SK-N-SH (cell line): ENCODE measurements around the gene TRMT1. TPM values are rescaled to one million over a fixed set of nuclear protein-coding genes. Genes with fewer than 3 reads are reported as not detected.

ENCODE experiments used
- CTCF ChIA-PET: fragments of 300-600, 350-600 bp; formaldehyde crosslinking; extraction: SDS; loops from one replicate; lab custom pipeline; 2021; lab: Yijun Ruan, JAX
- POLR2A ChIA-PET: fragments of 350-600 bp; sonication (Branson Sonifier 250); formaldehyde crosslinking; extraction: SDS; loops from one replicate; lab custom pipeline; 2020; ENCODE audit warnings: antibody characterized with exemption, inconsistent platforms; lab: Yijun Ruan, JAX
- DNase-seq: peaks from one replicate; pipeline ENCODE4 v3.0.0; 2012
- H2AFZ ChIP-seq: fragments of 200-600 bp; sonication (generic); 2 replicates; pipeline ENCODE4 v1.8.1; 2016; ENCODE audit warnings: antibody characterized with exemption, mild to moderate bottlenecking, low read depth
- H3F3A ChIP-seq: fragments of 200-600 bp; sonication (generic); replicated peaks from 2 replicates; pipeline ENCODE3; 2016; ENCODE audit warnings: antibody characterized with exemption, mild to moderate bottlenecking; ENCODE audit not compliant: insufficient read depth
- H3K27ac ChIP-seq, 2 experiments: fragments of 200-500 bp in 1 of 2; fragments of 200-600 bp in 1 of 2; sonication (Bioruptor generic) in 1 of 2; sonication (generic), shearing (Covaris generic) in 1 of 2; 2 replicates each; pipeline versions ENCODE4 v1.5.1 to v1.6.1; 2014 to 2016; ENCODE audit warnings: low read depth in 2 of 2, inconsistent platforms in 1 of 2, low read length in 1 of 2, mild to moderate bottlenecking in 1 of 2, mixed read lengths in 1 of 2
- H3K27me3 ChIP-seq: fragments of 200-600 bp; sonication (generic), shearing (Covaris generic); 2 replicates; pipeline ENCODE4 v1.6.1; 2016; ENCODE audit warnings: mixed run types; ENCODE audit not compliant: insufficient read depth
- H3K36me3 ChIP-seq, 2 experiments: fragments of 200-500 bp in 1 of 2; fragments of 200-600 bp in 1 of 2; sonication (Bioruptor generic) in 1 of 2; sonication (generic) in 1 of 2; replicated peaks in 1 of 2; 2 replicates each; pipeline versions ENCODE3 to v1.5.1; 2014 to 2016; ENCODE audit warnings: low read length in 1 of 2, mild to moderate bottlenecking in 1 of 2; ENCODE audit not compliant: insufficient read depth in 2 of 2, control insufficient read depth in 1 of 2
- H3K4me1 ChIP-seq, 2 experiments: fragments of 200-500 bp in 1 of 2; fragments of 200-600 bp in 1 of 2; sonication (Bioruptor generic) in 1 of 2; sonication (generic), shearing (Covaris generic) in 1 of 2; 2 replicates each; pipeline versions ENCODE4 v1.5.1 to v1.6.1; 2014 to 2016; ENCODE audit warnings: low read depth in 1 of 2, low read length in 1 of 2, mixed run types in 1 of 2; ENCODE audit not compliant: insufficient read depth in 2 of 2, control insufficient read depth in 1 of 2
- H3K4me2 ChIP-seq: fragments of 200-600 bp; sonication (generic), shearing (Covaris generic); 2 replicates; pipeline ENCODE4 v1.6.1; 2017; ENCODE audit warnings: mixed run types
- H3K4me3 ChIP-seq, 2 experiments: fragments of 200-500 bp in 1 of 2; fragments of 200-600 bp in 1 of 2; sonication (Bioruptor generic) in 1 of 2; sonication (generic), shearing (Covaris generic) in 1 of 2; 2 replicates each; pipeline versions ENCODE4 v1.5.1 to v1.8.1; 2014 to 2016; ENCODE audit warnings: low read depth in 2 of 2, inconsistent platforms in 1 of 2, low read length in 1 of 2, mild to moderate bottlenecking in 1 of 2, mixed read lengths in 1 of 2, moderate library complexity in 1 of 2
- H3K79me2 ChIP-seq: fragments of 200-600 bp; sonication (generic); 2 replicates; pipeline ENCODE4 v1.8.1; 2017; ENCODE audit warnings: mild to moderate bottlenecking; ENCODE audit not compliant: insufficient read depth
- H3K9ac ChIP-seq: fragments of 200-600 bp; sonication (generic); 2 replicates; pipeline ENCODE4 v1.6.1; 2017; ENCODE audit warnings: mixed run types
- H3K9me2 ChIP-seq: fragments of 200-600 bp; sonication (generic); 2 replicates; pipeline ENCODE4 v1.6.1; 2017; ENCODE audit warnings: mixed run types
- H3K9me3 ChIP-seq: fragments of 200-600 bp; sonication (generic); 2 replicates; pipeline ENCODE4 v1.6.1; 2017; ENCODE audit warnings: mixed run types, mild to moderate bottlenecking, moderate library complexity
- H4K20me1 ChIP-seq: fragments of 200-600 bp; sonication (generic); 2 replicates; pipeline ENCODE4 v1.6.1; 2017; ENCODE audit warnings: mild to moderate bottlenecking, mixed run types; ENCODE audit not compliant: insufficient read depth
- CHD2 ChIP-seq: fragments of 150-350 bp; IDR thresholded peaks from 2 replicates; pipeline ENCODE4 v1.6.1; 2018; ENCODE audit warnings: low read length; ENCODE audit not compliant: partially characterized antibody
- CTCF ChIP-seq: fragments of 200-600 bp; sonication (generic); IDR thresholded peaks from 2 replicates; pipeline ENCODE4 v1.6.1; 2017; ENCODE audit warnings: antibody characterized with exemption, mild to moderate bottlenecking, moderate library complexity
- EP300 ChIP-seq, 2 experiments: IDR thresholded peaks; 2 replicates each; pipeline versions ENCODE4 v1.4.0 to v1.6.1; 2012; ENCODE audit warnings: borderline replicate concordance in 1 of 2, low read depth in 1 of 2, low read length in 1 of 2
- EZH2phosphoT487 ChIP-seq: fragments of 200-600 bp; sonication (generic); IDR thresholded peaks from 2 replicates; pipeline ENCODE4 v1.6.1; 2017; ENCODE audit warnings: low read depth, mixed run types, mild to moderate bottlenecking, antibody characterized with exemption, moderate library complexity, borderline replicate concordance
- FOXM1 ChIP-seq: IDR thresholded peaks from 2 replicates; pipeline ENCODE4 v1.4.0; 2012; ENCODE audit warnings: low read depth, mild to moderate bottlenecking
- MEF2A ChIP-seq: IDR thresholded peaks from 2 replicates; pipeline ENCODE4 v1.4.0; 2012; ENCODE audit warnings: low read depth, borderline replicate concordance
- RAD21 ChIP-seq: IDR thresholded peaks from 2 replicates; pipeline ENCODE4 v1.6.1; 2012; ENCODE audit warnings: mild to moderate bottlenecking, low read length
- SMC3 ChIP-seq: IDR thresholded peaks from 2 replicates; pipeline ENCODE4 v1.6.1; 2012; ENCODE audit warnings: low read depth, low read length, improper control_type of control experiment
- TAF1 ChIP-seq: IDR thresholded peaks from 2 replicates; pipeline ENCODE4 v1.6.1; 2012; ENCODE audit warnings: low read depth, mild to moderate bottlenecking, low read length, moderate library complexity, borderline replicate concordance
- TEAD4 ChIP-seq: IDR thresholded peaks from 2 replicates; pipeline ENCODE4 v1.4.0; 2012; ENCODE audit warnings: mild to moderate bottlenecking, borderline replicate concordance; ENCODE audit not compliant: insufficient read depth
- USF1 ChIP-seq: IDR thresholded peaks from 2 replicates; pipeline ENCODE4 v1.4.0; 2012; ENCODE audit warnings: low read depth, borderline replicate concordance
- ZBTB33 ChIP-seq: IDR thresholded peaks from 2 replicates; pipeline ENCODE4 v1.4.0; 2012; ENCODE audit warnings: low read depth, borderline replicate concordance
- WGBS: methylation state at CpG from one replicate; pipeline ENCODE4 v1.1.6; 2017; ENCODE audit warnings: low lambda C conversion rate; 5-methylcytosine and 5-hydroxymethylcytosine counted together
- polyA plus RNA-seq, 3 experiments: library from polyadenylated mRNA; depleted of rRNA; stranded (reverse); fragments of >200 nt; gene quantifications; 2 replicates each; pipeline ENCODE4 v1.2.3, GENCODE V29; 2012

TRMT1 gene
- polyA plus RNA-seq, 1 of the 3 experiments (the other 2 are of a cell fraction) = 64.9 TPM

- Histone ChIP-seq H3K4me1 (peaks cover 19 to 76% of the 10 kb centered on the region in 2 experiments), H3K27ac (peak overlapping the region; percentile 27 to 99; a peak in 3 of 4 replicates), H3K36me3 (peaks cover 0 to 5% of the 10 kb centered on the region in 2 experiments), H3K27me3 (no peaks in the 10 kb centered on the region), H3K9me2 (no peaks in the 10 kb centered on the region), H3K79me2 (no peaks in the 10 kb centered on the region), H3K9me3 (no peaks in the 10 kb centered on the region), H3K4me2 (no peak overlapping the region), H3K4me3 (no peak overlapping the region; a peak in 1 of 4 replicates), H4K20me1 (no peaks in the 10 kb centered on the region), H2AFZ (no peak overlapping the region), H3F3A (no peaks in the 10 kb centered on the region), H3K9ac (no peak overlapping the region)
- DNase-seq = peak; percentile 92
- TF ChIP-seq ZBTB33 (no peak), SMC3 (peak; percentile 91), CTCF (peak; percentile 88), RAD21 (peak; percentile 98)
- POLR2A ChIA-PET = interaction anchor here (0.9 to 1.9 kb wide), 7 partner anchors 32 to 128 kb away, joined by 3 to 12 read pairs (median 4); no protein-coding TSS in a partner anchor
- WGBS = 23% methylated on average over 8 of the region's 12 CpGs
- CTCF ChIA-PET = interaction anchor here (0.5 to 9.2 kb wide), 44 partner anchors 8 to 256 kb away, joined by 3 to 603 read pairs (median 6); partner anchors contain the start of genes DAND5, DNASE2, FARSA and LYL1
Observed at GRCh38 chr19:13093407-13094105, 23.0 kb downstream of the TRMT1 start.

- H2AFZ ChIP-seq = no peak overlapping the region
- no peak for DNase-seq
Observed at GRCh38 chr19:13092606-13093235, 23.8 kb downstream of the TRMT1 start.

More at GRCh38 chr19:13092606-13093235, 23.8 kb downstream of the TRMT1 start:
- no peak for TF ChIP-seq CHD2
- no peak for TF ChIP-seq EP300 (IDR thresholded peaks at IDR 0.05; ENCODE audit: borderline replicate concordance in 1 of 2, low read depth in 1 of 2, low read length in 1 of 2)
- TF ChIP-seq TAF1 = no peak
- TF ChIP-seq FOXM1 = no peak
- no peak for TF ChIP-seq USF1
- TF ChIP-seq MEF2A = no peak
- no peak for TF ChIP-seq CTCF
- TF ChIP-seq EZH2phosphoT487 = no peak
- no peak for TF ChIP-seq SMC3
- no peak for TF ChIP-seq TEAD4
- H3K4me1 ChIP-seq = peaks cover 19 to 76% of the 10 kb centered on the region in 2 experiments
- 65% methylated on average over 7 of the region's 14 CpGs for WGBS
- H4K20me1 ChIP-seq = no peaks in the 10 kb centered on the region
- H3F3A ChIP-seq = no peaks in the 10 kb centered on the region
- H3K27ac ChIP-seq = peak overlapping the region; percentile 79 to 99; a peak in 3 of 4 replicates
- no peaks in the 10 kb centered on the region for H3K9me2 ChIP-seq
- H3K36me3 ChIP-seq = peaks cover 0 to 6% of the 10 kb centered on the region in 2 experiments
- H3K79me2 ChIP-seq = no peaks in the 10 kb centered on the region
- CTCF ChIA-PET = interaction anchor here (0.9 to 9.2 kb wide), 14 partner anchors 12 to 160 kb away, joined by 3 to 603 read pairs (median 14); partner anchors contain the start of genes DAND5, FARSA, LYL1 and NACC1
- no peak overlapping the region for H3K4me3 ChIP-seq
- H3K27me3 ChIP-seq = no peaks in the 10 kb centered on the region
- H3K4me2 ChIP-seq = no peak overlapping the region; the same call in 1 of the 2 replicates
- no peak overlapping the region for H3K9ac ChIP-seq
- POLR2A ChIA-PET = interaction anchor here (1.0 to 1.7 kb wide), 3 partner anchors 15 to 115 kb away, joined by 3 to 5 read pairs (median 3); no protein-coding TSS in a partner anchor
- no peaks in the 10 kb centered on the region for H3K9me3 ChIP-seq
